AG08396 (cell line): ENCODE measurements around the gene S100B.
"Not testable (repeated sequence)": the region's sequence is repeated elsewhere in the genome, so short reads cannot be mapped to it uniquely, and the experiment has no call there.

ENCODE experiments used
- DNase-seq: peaks from one replicate; pipeline ENCODE4 v3.0.0; 2012; ENCODE audit warnings: low spot score, mixed read lengths

Gene S100B

DNA sequence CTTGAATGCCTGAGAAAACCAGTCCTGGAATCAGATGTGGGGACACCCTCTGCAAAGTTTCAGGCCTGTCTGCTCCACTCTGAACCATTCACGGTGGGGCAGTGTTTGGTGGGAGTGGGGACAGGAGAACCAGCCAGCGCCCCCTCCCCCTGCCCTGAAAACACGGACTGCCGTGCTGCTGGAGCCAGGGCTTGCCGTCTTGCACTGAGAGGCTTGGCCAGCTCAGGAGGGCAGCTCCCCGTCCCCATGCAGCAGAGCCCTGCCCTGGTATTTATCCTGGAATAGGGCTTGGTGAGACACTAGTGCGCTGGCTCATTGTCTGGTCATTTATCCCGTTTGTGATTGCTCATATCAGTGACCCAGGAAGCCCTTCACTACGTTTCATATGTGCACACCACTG lies 3.9 kb downstream of the S100B start:
- DNase-seq: no peak

DNA sequence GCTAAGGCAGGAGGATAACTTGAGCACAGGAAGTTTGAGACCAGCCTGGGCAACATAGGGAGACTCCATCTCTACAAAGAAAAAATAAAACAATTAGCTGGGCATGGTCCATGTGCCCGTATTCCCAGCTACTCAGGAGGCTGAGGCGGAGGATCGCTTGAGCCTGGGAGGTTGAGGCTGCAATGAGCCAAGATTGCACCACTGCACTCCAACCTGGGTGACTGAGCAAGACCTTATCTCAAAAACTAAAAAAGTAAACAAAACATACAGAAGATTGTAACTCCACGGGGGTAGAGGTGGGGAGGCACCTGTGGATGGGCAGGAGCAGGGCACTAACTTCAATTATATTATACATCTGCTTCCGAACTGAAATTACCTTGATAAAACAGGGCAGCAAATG lies 4.6 kb downstream of the S100B start:
- no peak for DNase-seq

DNA sequence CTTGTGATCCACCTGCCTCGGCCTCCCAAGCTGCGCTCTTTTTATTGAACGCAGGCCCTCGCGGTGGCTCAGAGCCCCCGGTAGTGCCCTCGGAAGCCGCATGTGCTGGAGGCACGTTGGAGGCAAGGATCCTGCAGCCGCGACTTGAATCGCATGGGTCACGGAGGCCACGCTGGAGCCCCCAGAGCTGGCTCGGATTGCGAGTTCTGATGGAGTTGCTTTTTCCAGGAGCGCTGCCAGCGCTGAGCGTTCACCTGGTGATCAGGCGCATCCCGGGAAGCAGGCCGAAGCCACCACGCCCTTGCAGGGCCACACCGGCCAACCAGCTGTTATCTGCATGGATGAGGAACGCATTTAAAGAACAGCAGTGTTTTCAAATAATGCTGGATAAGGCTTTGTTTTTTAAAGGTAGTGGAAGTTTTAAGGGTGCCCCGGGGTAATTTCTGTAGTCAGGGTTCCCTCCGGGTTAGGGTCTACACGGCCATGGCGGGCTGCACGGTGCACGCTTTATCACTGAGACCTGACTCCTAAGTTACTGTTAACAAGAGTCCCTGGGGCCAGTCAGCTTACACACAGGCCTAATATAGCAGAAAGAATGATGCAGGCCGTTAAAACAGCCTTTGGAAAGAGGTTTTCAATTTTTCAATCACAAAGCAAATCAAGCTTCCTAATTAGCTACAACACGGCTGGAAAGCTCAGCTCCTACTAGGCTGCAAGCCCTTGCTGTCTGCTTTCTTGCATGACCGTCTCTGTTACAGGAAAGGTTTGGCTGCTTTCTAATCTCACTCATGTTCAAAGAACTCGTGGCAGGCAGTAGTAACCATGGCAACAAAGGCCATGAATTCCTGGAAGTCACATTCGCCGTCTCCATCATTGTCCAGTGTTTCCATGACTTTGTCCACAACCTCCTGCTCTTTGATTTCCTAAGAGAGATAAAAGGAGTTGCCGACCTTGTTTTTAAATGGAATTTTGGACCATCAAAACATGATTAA lies 6.0 kb downstream of the S100B start:
- DNase-seq: peak; percentile 95

DNA sequence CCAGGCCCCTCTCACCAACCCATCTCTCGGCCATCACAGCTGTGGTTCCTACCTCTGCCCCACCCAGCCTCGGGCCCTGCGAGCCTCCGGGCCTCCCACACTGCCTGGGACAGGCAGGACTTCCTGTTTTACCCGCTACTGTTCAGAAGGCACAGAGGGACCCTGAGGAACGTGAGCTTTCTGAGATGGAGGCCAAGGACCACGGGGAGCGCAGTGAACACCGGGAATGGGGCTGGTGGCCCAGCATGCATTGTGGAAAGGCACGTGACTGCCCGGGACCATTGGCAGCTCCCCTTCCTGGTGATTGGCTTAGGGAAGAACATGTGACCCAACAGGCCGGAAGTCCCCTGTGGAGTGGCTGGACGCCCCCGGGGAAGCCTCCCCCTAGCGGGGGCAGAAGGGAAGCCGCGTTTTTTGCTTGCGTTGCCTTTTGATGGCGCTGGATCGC lies 7.0 kb downstream of the S100B start:
- DNase-seq: no peak

DNA sequence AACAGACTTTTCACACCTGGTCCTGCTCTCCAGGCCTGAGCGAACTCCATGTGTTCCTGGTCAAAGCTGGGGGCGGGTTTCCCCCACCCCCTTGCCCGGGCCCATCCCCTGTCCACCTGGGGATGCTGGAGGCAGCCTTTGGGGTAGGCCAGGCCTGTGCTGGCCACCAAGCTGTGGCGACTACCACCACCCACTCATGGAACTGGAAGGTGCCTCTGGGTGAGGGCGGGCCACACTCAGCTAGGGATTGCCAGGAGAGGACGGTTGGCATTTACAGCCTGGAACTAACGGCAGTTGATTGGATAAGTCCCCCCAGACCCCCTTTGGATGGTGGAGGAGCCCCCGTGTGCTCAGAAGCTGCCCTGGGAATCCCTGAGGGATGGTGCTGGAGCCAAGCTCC lies 7.9 kb downstream of the S100B start:
- no peak for DNase-seq

DNA sequence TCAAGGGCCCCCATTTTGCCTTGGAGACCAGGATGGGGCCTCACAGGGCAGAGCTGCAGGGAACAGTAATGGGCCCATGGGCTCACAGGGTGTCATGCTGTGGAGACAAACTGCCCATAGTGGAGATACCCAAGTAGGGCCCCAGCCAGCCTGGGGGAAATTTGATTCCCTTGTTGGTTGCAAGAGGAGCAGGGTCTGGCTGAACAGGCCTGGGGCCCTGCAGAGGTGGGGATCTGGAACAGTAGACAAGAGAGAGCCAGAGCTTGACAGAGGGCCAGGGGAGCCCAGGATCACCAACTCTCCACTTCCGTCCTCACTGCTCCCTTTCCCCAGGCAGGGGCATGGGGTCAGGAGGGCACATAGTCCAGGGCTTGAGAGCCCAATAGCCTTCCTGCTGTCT lies 8.7 kb downstream of the S100B start:
- DNase-seq: no peak

DNA sequence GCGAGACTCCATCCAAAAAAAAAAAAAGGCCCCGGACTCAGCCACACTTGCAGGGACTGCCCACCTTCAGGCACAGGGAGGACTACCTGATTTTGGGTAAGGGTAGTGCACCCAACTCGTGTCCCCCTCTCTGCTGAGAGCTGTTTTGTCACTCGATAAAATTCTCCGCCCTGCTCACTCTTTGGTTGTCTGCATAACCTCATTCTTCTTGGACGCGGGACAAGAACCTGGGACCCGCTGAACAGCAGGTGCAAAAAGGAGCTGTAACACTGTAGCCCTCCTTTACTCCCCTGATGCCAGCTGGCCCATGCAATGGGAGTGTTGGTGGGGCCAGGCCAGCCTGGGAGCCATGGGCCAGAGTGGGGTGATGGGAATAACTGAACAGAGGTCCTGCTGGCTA lies 10.6 kb downstream of the S100B start:
- DNase-seq: no peak

DNA sequence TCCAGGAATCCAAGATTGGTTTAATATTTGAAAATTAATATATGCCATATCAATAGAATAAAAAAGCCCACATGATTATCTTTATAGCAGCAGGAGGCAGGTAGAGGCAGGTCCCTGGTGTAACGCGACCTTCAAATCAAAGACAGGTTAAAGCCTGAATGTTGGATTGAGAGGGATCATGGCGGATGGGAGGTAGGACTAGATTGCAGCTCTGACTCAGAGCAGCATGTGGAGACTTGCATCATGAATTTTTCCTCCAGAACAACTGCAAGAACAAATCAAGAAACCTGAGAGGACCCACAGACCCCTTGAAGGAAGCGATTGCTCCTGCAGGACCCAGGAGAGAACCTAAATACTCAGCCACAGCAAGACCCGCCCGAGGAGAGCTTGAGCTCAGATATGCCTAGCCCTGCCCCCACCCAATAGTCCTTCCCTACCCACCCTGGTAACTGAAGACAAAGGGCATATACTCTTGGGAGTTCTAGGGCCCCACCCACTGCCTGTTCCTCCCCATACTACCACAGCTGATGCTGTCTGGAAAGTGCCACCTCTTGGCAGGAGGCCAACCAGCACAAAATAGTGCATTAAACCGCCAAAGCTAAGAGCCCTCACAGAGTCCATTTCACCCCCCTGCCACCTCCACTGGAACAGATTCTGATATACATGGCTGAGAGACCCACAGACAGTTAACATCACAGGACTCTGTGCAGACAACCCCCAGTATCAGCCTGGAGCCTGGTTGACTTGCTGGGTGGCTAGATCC lies 19.5 kb downstream of the S100B start:
- DNase-seq: no peak

DNA sequence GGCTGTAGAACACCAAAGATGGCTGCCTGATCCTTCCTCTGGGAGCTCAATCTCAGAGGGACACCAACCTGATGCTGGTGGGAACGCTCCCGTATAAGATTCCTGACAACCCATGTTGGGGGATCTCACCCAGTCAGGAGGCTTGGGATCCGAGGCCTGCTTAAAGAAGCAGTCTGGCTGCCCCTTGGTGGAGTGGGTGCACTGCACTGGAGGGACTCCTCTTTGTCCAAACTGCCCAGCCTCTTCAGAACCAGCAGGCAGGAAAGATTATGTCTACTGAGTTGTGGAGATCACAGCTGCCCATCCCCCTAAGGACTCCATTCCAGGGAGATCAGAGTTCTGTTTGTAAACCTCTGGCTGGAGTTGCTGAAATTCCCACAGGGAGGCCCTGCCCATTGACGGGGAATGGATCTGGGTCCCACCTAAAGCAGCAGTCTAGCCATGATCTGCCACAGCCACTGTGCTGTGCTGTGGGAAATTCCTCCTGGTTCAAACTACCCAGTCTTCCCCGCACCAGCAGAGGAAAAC lies 23.0 kb downstream of the S100B start:
- no peak for DNase-seq

DNA sequence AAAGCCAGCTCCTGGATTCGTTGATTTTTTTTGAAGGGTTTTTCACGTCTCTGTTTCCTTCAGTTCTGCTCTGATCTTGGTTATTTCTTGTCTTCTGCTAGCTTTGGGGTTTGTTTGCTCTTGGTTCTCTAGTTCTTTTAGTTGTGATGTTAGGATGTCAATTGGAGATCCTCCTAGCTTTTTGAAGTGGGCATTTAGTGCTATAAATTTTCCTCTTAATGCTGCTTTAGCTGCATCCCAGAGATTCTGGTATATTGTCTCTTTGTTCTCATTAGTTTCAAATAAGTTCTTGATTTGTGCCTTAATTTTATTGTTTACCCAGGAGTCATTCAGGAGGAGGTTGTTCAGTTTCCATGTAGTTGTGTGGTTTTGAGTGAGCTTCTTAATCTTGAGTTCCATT lies 25.5 kb downstream of the S100B start:
- not testable (repeated sequence) for DNase-seq

DNA sequence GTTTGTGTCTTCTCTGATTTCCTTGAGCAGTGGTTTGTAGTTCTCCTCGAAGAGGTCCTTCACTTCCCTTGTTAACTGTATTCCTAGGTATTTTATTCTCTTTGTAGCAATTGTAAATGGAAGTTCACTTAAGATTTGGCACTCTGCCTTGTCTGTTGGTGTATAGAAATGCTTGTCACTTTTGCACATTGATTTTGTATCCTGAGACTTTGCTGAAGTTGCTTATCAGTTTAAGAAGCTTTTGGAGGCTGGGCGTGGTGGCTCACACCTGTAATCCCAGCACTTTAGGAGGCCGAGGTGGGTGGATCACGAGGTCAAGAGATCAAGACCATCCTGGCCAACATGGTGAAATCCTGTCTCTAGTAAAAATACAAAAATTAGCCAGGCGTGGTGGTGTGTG lies 27.1 kb downstream of the S100B start:
- not testable (repeated sequence) for DNase-seq

DNA sequence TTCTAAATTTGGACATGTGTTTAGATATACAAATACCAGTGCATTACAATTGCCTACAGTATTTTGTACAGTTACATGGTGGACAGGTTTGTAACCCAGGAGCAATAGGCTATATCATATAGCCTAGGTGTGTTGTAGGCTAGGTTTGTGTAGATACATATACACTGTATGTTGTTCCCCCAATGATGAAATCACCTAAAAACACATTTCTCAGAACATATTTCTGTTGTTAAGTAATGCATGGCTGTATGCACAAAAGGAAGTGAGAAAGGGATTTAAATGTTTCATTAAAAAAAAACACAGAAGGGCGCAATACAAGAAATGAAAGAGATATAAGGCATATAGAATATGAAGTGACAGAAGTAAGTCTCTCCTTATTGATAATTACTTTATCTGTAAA lies 32.0 kb downstream of the S100B start:
- no peak for DNase-seq

DNA sequence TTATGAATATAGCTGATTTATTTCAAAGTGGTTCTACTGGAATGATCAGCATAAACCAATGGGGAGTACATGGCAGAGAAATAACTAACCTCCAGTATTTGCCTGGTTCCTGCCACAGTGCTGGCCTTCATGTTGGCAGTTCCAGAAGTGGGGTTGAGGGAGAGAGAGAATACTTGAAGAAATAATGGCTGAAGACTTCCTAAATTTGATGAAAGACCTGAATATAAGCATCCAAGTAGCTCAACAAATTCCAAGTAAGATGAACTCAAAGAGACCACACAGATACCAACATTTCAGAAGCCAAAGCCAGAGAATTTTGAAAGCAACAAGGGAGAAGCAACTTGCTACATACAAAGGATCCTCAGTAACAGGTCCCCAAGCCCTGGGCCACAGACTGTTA lies 34.3 kb downstream of the S100B start:
- DNase-seq: no peak

DNA sequence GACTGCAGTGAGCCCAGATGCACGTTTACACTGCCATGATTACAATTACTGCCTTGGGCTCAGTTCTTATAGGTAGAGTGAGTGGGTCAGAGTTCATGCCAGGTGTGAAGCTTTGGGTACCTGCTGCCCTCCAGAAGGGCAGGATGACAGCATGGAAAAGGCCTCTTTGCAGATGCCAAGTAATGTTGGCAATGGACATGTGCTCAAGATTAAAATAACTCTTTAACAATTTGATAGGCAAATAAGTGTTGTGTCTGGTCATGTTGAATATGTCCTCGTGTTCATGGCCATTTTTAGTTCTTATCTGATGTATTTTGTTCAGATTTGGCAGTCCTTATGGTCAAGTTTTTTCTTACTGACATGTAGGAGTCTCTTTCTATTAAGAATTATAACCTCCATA lies 34.8 kb downstream of the S100B start:
- no peak for DNase-seq

DNA sequence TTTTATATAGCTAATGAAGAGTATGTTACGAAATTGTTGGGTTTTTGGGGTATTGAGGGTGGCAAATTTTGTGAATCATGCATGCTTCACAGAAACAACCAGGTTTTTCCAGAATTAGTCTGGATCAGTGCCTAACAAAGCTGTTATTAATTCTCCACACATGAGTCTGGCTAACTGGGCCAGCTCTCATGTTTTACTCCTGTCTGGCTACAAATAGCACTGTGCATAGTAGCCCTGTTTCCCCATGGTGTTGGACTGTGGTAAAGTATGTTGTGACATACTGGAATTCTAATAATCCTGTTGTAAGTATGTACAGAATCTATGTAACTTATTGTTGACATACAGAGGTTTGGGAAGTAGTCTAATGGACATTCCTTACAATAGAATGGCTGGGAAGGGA lies 35.8 kb downstream of the S100B start:
- DNase-seq: peak; percentile 3

DNA sequence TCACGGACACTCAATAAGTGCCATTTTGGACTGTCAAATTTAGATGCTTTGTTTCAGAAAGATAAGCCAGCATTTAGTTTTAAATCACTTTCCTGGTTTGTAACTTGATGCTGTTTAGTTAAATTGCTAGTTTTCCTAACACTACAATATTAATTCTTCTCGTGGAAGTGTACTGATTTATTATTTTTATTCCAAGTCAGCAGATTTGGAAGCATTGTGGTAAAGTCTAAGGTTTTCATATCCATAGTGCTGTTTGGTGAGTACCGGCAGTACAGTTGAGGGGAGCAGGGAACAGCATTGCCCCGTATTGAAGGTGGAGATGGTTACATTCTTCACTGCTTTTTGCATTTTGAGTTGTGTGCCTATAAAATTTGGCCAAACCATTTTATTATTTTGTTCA lies 36.3 kb downstream of the S100B start:
- DNase-seq: no peak

DNA sequence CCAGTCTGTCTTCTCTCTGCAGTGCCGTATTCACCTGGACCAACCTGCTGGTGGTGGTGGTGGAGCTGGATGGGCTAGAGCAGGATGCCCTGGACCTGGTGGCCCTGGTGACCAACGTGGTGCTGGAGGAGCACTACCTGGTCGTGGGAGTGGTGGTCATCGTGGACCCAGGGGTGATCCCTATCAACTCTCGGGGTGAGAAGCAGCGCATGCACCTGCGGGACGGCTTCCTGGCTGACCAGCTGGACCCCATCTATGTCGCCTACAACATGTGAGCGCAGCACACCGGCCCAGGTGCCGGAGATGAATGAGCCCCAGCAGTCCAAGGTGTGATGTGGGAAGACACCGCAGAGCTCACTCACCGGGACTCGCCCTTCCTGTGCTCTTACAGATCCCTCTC lies 37.5 kb downstream of the S100B start:
- peak; percentile 1 for DNase-seq

DNA sequence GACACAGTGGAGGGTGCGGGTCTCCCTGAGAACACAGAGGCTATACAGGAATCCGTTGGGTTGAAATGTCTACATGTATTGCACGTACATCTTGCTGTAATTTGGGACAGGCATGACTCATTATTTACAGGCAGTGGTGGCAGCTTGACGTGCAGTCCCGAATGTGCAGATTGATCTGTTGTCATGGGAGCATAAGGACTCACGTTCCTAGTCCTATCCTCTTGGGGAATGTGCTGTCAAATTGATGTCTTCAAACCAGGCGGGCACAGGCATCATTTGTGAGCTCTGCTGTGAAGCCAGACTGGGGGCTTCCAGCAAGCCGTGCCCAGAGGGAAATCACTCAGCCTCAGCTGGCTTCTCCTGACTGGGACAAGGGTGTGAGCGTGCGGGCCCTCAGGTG lies 40.5 kb downstream of the S100B start:
- DNase-seq: no peak

DNA sequence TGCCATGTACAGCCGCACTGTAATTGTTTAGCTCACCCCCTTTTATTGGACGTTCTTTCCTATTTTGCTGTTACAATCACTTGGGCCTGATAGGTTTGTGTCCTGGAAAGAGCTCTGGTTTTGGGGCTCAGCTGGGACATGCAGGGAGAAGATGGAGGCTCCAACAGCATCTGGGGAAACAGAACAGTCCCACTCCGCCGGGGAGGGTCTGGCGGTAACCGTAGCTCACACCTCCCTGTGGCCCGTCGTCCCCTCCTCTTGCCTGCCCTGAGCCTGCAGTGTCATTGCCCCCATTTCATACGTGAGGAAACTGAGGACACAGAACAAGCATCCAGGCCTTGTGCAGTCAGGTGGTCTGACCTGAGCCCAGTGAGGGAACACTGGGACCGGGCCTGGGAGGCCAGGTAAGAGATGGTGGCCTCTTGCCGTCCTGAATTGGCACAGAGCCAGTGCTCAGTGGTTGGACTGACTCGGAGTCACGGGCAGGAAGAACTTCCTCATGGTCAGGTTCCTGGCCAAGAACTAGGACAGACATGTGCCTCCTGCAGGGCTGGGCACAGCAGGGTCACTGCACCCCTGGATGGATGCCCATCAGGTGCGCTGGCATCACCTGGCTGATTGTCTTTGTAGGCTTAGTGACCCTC lies 41.8 kb downstream of the S100B start:
- no peak for DNase-seq

DNA sequence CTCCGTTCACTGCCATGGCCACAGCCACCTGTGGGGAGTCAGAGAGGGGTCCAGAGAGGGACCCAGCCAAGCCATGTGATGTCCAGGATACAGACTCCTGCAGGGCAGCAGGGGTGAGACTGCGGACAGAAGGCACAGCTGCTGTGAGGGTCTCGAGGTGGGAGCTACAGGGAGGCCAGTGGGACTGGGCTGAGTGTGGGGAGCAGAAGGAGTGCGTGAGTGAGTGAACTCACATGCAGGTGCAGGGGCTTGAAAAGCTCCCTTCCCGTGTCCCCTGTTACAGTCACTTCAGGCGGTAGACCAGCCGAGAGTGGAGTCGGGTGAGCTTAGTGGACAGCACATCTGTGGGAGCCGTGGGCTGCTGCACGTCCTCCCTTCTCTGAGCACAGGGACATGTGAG lies 42.4 kb downstream of the S100B start:
- DNase-seq: no peak

DNA sequence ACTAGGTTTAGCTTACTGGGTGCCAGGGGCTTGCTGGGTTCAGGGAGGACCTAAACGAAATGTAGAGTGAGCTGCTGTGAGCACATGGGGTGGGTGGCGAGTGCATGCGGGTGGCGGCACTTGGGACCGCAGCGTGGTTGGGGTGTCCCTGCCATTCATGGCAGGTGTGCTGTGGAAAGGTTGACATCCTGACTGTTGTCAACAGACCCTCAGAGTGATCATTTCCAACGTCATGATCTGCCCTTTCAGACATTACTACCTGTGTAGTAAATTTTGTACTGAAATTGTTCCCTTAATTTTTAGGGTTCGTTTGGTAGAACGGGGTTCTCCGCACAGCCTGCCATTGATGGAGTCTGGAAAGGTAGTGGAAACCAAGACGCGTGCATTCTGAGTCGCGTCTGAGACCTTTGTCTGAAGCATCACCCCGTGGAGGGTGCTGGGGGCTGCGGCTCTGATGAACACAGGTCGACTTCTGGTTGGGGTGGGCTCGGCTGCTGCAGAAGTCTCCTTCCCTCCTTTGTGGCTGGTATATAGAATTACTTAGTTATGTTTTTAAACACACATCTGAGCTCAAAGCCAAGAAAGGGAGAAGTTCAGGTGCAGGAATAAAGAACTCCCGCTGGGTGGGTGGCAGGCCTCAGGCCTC lies 43.3 kb downstream of the S100B start:
- DNase-seq: no peak
